Effector memory CD8-positive, alpha-beta T cell (primary cell): ENCODE measurements around the gene C11orf52.

Experiments used
- ATAC-seq: fragments of 150-1000 bp; cut with Tn5 transposase; replicated peaks from 2 replicates; pipeline ENCODE4 v1.10.0; 2021; ENCODE audit warnings: mild to moderate bottlenecking, moderate library complexity
- DNase-seq, 3 experiments: peaks; one replicate each; pipeline ENCODE4 v3.0.0; 2021
- H3K27ac Mint-ChIP-seq, 2 donors: one replicate each; pipeline ENCODE4 v1.8.0; 2022; ENCODE audit warnings: mild to moderate bottlenecking in 2 of 2, mixed read lengths in 2 of 2, moderate library complexity in 2 of 2
- H3K27me3 Mint-ChIP-seq, 2 donors: one replicate each; pipeline ENCODE4 v1.8.0; 2022; ENCODE audit warnings: mixed read lengths in 2 of 2
- H3K36me3 Mint-ChIP-seq: one replicate; pipeline ENCODE4 v1.8.0; 2022; ENCODE audit warnings: mild to moderate bottlenecking, moderate library complexity, mixed read lengths; ENCODE audit not compliant: insufficient read depth
- H3K4me1 Mint-ChIP-seq, 2 donors: one replicate each; pipeline ENCODE4 v1.8.0; 2022; ENCODE audit warnings: low read depth in 2 of 2, mixed read lengths in 2 of 2
- H3K4me3 Mint-ChIP-seq, 2 donors: one replicate each; pipeline ENCODE4 v1.8.0; 2022; ENCODE audit warnings: mild to moderate bottlenecking in 2 of 2, mixed read lengths in 2 of 2, moderate library complexity in 2 of 2
- H3K9me3 Mint-ChIP-seq, 2 donors: one replicate each; pipeline ENCODE4 v1.8.0; 2022; ENCODE audit warnings: mixed read lengths in 2 of 2

The C11orf52 gene

DNA sequence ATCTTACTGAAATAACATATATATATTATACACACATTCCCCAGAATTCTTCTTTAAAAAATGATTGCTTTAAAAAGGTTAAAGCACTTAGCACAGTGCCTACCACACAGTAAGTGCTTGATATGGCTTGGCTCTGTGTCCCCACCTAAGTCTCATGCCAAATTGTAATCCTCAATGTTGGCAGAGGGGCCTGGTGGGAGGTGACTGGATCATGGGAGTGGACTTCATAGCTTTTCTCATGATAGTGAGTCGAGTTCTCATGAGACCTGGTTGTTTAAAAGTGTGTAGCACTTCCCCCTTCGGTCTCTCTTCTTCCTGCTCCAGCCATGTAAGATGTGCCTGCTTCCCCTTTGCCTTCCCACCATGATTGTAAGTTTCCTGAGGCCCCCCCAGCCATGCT is 13.3 kb upstream of the C11orf52 start:
- H3K27ac Mint-ChIP-seq, result no peak overlapping the region
- H3K4me3 Mint-ChIP-seq, result no peak overlapping the region
- H3K36me3 Mint-ChIP-seq, result no peaks in the 10 kb centered on the region
- no peaks in the 10 kb centered on the region for H3K4me1 Mint-ChIP-seq
- no peak for ATAC-seq
- peaks cover 30 to 37% of the 10 kb centered on the region in 2 donors for H3K27me3 Mint-ChIP-seq
- peaks cover 0 to 2% of the 10 kb centered on the region in 2 donors for H3K9me3 Mint-ChIP-seq
- DNase-seq, result no peak

DNA sequence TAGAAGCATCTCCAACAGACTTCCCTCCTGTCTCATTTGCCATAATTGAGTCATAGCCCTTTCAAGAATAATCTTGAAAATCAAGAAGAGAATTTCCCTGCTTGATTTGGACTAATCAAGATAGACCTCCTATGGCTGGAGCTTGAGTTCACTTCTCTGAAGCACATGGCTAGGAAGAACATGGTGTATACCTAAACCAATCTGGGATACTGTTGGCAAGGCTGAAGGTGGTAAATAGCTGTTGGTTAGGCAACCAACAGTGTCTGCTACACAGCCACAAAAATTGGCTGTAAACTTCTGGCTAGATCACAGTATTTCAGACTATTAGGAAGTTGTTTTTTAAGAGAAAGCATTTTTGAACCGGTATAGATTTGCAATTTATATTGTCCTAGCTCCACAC is 12.0 kb upstream of the C11orf52 start:
- Mint-ChIP-seq H3K4me1 (no peaks in the 10 kb centered on the region), H3K36me3 (no peaks in the 10 kb centered on the region), H3K27me3 (peaks cover 43 to 49% of the 10 kb centered on the region in 2 donors), H3K9me3 (peaks cover 0 to 2% of the 10 kb centered on the region in 2 donors), H3K4me3 (no peak overlapping the region), H3K27ac (no peak overlapping the region)
- DNase-seq (no peak), ATAC-seq (no peak)

DNA sequence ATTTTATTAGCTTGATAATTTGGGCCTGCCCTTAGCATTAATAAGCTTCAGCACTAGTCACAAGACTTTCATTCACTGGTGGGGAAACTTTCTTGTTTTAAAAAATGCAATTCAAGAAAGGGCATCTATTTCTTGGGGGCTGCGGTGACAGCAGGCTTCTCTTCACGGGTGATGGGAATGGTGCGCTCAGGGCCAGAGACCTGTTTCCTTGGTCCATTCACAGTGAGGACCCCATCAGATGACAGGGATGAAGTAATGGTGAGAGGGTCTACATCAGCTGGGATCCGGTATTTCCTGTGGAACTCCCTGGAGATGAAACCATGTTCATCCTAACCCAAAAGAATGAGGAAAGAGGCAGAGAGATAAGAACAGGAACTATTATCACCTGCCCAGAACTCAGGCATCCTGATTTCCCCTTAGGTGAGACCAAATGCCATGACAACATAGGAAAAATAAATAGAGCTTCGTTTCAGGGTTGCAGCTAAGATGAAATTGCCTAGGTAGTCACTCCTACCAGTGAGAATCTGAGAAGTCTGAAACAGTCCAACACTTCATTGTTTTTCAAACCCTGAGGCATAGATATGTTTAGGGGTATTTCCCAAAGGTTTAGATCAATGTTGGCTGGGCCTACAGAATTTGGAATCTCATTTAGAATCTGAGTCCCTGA is 9.9 kb upstream of the C11orf52 start:
- Mint-ChIP-seq H3K36me3 (no peaks in the 10 kb centered on the region), H3K27me3 (peaks cover 46 to 64% of the 10 kb centered on the region in 2 donors), H3K4me1 (peaks cover 0 to 2% of the 10 kb centered on the region in 2 donors), H3K9me3 (peaks cover 0 to 2% of the 10 kb centered on the region in 2 donors), H3K4me3 (no peak overlapping the region), H3K27ac (no peak overlapping the region)
- DNase-seq, result no peak
- ATAC-seq, result no peak

DNA sequence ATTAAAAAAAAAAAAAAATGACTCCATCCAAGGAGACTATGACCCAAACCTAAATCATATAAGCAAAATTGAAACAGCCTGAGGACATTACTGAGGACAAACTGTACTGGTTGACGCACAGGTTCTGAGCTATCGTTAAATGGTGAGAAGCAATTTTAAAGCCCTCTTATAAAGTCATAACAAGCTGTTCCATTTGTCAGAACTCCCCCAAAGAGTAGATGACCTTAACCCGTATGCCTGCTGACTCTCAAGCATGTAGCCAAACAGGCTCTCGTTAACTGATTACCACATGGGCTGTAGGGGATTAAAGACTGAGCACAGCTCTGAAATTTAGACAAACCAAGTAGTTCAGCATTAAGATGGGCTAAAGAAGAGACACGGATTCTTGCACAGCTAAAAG is 9.3 kb upstream of the C11orf52 start:
- no peak overlapping the region for H3K4me3 Mint-ChIP-seq
- ATAC-seq (no peak), DNase-seq (no peak)
- H3K4me1 Mint-ChIP-seq, result peaks cover 0 to 2% of the 10 kb centered on the region in 2 donors
- peaks cover 0 to 2% of the 10 kb centered on the region in 2 donors for H3K9me3 Mint-ChIP-seq
- no peak overlapping the region for H3K27ac Mint-ChIP-seq
- peaks cover 48 to 70% of the 10 kb centered on the region in 2 donors for H3K27me3 Mint-ChIP-seq
- no peaks in the 10 kb centered on the region for H3K36me3 Mint-ChIP-seq

DNA sequence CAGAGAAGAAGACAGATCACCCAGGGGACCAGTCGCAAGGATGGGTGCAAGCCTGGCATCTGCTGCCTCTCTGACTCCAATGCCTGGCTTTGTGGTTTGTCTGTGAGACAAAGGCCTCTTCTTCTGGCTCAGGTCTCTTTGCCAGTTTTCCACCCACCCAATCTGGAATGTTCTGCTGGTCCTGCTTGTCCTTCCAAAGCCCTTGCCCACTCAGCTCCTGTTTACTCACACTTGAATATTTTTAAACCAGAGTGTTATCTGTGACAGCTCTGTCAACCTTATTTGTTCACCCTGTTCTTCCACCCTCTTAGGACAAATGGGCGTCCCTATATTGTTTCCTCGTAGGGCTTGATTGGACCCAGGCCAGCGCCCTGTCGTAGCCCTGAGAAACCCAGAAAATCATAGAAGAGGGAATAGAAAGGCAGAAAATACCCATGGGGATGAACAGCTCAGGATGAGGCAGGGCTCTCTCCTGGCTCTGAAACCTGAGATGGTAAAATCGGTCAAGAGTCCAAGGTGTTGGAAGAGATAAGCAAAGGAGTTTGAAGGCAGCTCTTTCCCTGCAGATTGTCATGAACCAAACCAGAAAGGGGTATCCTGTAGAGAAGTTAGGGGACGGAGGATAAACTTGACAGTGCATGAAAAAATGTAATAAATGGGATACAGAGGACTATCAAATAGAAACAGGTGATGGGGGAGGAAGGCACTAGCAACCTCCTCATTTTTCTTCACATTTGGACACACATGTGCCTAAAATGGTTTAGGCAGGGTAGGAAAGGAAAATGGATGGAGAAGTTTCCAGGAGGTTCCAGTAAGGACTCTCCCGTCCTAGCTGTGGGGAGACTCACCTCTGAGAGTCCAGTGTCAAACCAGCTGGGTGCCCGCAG is 7.8 kb upstream of the C11orf52 start:
- Mint-ChIP-seq H3K36me3 (no peaks in the 10 kb centered on the region), H3K27me3 (peaks cover 60 to 82% of the 10 kb centered on the region in 2 donors), H3K4me1 (peaks cover 0 to 2% of the 10 kb centered on the region in 2 donors), H3K27ac (no peak overlapping the region), H3K4me3 (no peak overlapping the region), H3K9me3 (no peaks in the 10 kb centered on the region)
- no peak for ATAC-seq
- DNase-seq, result no peak

DNA sequence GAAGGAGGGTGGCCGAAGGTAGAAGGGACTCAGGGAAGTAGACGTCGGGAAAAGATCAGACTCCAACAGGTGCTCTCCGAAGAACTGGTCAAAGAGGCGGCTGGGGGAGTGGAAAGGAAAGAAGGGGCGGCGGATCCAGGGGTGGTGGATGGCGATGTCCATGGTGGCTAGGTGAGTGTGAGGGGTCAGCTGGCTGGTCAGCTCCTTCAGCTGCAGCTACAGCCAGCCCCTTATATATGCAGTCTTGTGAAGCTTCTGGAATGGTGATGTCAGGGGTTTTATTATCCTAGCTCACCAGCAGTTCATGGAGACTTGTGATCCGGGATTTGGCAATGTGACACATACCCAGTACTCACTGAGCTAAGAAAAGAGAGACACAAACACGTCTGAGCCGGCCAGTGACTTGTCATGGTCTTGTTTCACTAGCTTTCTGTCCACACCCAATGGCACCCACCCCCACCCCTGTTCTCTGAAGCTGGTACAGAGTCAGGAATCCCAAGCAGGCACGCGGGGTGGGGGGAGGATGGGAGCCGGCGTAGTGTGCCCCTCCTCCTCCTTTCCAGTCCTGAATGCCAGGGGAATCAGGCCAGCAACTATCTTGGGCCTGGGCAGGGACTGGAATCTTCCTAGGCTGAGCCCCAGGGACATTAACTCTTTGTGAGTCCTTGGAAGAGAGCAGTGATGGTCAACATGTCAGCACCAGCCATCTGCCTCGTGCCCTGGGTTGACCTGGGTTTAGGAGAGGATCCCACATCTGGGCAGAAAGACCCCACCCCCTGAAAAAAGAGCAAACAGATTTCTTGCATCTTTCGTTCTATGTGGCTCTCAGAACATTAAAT is 6.9 kb upstream of the C11orf52 start, which contains the start of gene CRYAB:
TSS of gene CRYAB (minus strand) at position 208 of the 839 bp plus-strand sequence. CDS start at position 162, 46 bp downstream.
- H3K36me3 Mint-ChIP-seq, result no peaks in the 10 kb centered on the region
- ATAC-seq (no peak), DNase-seq (no peak)
- H3K27ac Mint-ChIP-seq, result no peak within 1 kb of the TSS
- peaks cover 68 to 91% of the 10 kb centered on the region in 2 donors for H3K27me3 Mint-ChIP-seq
- peaks cover 0 to 2% of the 10 kb centered on the region in 2 donors for H3K4me1 Mint-ChIP-seq
- no peak within 1 kb of the TSS for H3K4me3 Mint-ChIP-seq
- no peaks in the 10 kb centered on the region for H3K9me3 Mint-ChIP-seq

DNA sequence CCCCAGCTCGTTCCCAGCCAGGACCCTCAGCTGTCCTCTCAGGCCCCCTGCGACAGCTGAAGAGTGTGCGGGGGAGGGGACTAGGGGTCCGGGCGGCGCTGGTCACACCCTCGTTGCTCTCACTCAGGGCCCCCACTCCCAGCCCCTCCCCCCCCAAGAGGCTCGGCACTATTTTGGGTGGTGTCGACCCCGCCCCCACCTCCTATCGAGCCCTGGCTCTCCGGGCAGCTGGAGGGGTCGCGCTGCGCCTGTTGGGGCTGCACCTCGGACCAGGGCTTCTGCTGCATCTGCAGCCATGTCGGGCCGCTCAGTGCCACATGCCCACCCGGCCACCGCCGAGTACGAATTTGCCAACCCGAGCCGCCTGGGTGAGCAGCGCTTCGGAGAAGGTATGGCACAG is 6.2 kb upstream of the C11orf52 start, which contains the start of gene HSPB2:
TSS of gene HSPB2 (plus strand) at position 200 of the 400 bp plus-strand sequence. CDS start at position 296, 96 bp downstream.
- Mint-ChIP-seq H3K4me3 (no peak within 1 kb of the TSS), H3K36me3 (no peaks in the 10 kb centered on the region), H3K27ac (no peak within 1 kb of the TSS), H3K9me3 (no peaks in the 10 kb centered on the region), H3K27me3 (peaks cover 75 to 92% of the 10 kb centered on the region in 2 donors), H3K4me1 (peaks cover 0 to 2% of the 10 kb centered on the region in 2 donors)
- ATAC-seq, result no peak
- no peak for DNase-seq

DNA sequence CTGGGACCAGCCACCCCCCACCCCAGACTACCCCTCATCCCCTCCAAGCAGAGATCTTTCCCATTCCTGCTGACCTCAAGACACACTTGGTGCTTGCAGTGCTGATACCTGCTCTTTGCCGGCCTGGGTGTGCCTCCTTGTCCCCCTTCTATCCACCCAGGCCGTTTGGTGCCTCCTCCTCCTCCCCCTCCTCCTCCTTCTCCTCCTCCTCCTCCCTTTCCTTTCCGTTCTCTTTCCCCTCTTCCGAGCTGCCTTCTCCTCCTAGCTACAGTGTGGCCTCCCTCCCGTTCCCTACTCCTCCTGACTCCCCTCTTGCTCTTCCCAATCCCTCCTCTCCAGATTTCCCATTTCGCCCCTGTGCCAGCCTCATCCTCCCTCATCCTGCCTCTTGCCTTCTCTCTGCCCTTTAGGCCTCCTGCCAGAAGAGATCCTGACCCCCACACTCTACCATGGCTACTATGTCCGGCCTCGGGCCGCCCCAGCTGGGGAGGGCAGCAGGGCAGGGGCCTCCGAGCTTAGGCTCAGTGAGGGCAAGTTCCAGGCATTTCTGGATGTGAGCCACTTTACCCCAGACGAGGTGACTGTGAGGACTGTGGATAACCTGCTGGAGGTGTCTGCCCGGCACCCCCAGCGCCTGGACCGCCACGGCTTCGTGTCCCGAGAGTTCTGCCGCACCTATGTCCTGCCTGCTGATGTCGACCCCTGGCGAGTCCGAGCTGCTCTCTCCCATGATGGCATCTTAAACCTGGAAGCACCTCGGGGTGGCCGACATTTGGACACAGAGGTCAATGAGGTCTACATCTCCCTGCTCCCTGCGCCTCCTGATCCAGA is 5.5 kb upstream of the C11orf52 start:
- Mint-ChIP-seq H3K4me1 (peaks cover 0 to 2% of the 10 kb centered on the region in 2 donors), H3K4me3 (no peak overlapping the region), H3K27me3 (peaks cover 81 to 92% of the 10 kb centered on the region in 2 donors), H3K36me3 (no peaks in the 10 kb centered on the region), H3K27ac (no peak overlapping the region), H3K9me3 (no peaks in the 10 kb centered on the region)
- no peak for DNase-seq
- ATAC-seq, result no peak

DNA sequence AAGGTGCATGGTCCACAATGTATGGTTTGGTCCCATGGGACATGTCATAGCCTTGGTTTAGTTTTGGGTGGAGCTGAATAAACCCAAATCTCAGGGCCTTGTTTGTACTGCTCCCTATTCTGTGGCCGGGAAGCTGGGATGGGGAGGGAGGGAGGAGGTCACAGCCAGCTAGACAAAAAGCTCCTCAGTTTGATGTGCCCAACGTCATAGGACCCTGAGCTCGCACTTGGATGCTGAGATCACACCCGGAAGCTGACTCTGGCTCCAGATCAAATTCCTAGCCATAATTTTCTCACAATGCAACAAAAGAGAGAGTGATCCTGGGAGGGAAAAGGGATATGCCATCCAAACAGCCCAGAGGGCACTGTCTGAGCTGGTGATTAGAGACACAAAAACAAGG is 4.7 kb upstream of the C11orf52 start:
- Mint-ChIP-seq H3K27me3 (peaks cover 75 to 87% of the 10 kb centered on the region in 2 donors), H3K27ac (no peak overlapping the region), H3K36me3 (no peaks in the 10 kb centered on the region), H3K4me3 (no peak overlapping the region), H3K4me1 (peaks cover 0 to 2% of the 10 kb centered on the region in 2 donors), H3K9me3 (no peaks in the 10 kb centered on the region)
- ATAC-seq, result no peak
- DNase-seq, result no peak

DNA sequence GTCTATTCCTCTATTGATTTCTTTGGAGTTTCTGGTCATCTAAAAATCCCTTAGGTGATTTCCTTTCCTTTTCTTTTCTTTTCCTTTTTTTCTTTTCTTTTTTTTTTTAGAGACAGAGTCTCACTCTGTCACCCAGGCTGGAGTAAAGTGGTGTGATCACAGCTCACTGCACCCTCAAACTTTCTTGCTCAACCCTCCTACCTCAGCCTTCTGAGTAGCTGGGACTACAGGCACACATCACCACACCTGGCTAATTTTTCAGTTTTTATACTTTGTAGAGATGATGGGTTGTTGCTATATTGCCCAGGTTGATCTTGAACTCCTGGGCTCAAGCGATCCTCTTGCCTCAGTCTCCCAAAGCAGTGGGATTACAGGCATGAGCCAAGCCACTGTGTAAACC is 1.9 kb upstream of the C11orf52 start:
- Mint-ChIP-seq H3K27me3 (peaks cover 60 to 68% of the 10 kb centered on the region in 2 donors), H3K4me1 (peaks cover 0 to 2% of the 10 kb centered on the region in 2 donors), H3K9me3 (no peaks in the 10 kb centered on the region), H3K36me3 (no peaks in the 10 kb centered on the region), H3K27ac (no peak overlapping the region), H3K4me3 (no peak overlapping the region)
- no peak for ATAC-seq
- no peak for DNase-seq

DNA sequence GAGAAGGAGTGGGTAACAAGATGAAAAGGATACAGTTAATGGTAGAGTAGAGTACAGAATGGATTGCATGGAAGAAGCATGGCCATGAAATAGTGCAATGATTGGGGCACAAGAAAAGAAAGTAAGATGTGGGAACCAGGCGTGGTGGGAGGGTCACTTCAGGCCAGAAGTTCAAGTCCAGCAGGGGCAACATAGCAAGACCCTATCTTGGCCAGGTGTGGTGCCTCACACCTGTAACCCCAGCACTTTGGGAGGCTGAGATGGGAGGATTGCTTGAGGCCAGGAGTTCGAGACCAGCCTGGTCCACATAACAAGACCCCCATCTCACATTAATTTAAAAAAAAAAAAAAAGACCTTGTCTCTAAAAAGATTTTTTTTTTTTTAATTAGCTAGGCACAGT is 1.4 kb upstream of the C11orf52 start:
- Mint-ChIP-seq H3K9me3 (no peaks in the 10 kb centered on the region), H3K4me3 (no peak overlapping the region), H3K27me3 (peaks cover 54 to 63% of the 10 kb centered on the region in 2 donors), H3K27ac (no peak overlapping the region), H3K4me1 (peaks cover 0 to 2% of the 10 kb centered on the region in 2 donors), H3K36me3 (no peaks in the 10 kb centered on the region)
- DNase-seq (no peak), ATAC-seq (no peak)

DNA sequence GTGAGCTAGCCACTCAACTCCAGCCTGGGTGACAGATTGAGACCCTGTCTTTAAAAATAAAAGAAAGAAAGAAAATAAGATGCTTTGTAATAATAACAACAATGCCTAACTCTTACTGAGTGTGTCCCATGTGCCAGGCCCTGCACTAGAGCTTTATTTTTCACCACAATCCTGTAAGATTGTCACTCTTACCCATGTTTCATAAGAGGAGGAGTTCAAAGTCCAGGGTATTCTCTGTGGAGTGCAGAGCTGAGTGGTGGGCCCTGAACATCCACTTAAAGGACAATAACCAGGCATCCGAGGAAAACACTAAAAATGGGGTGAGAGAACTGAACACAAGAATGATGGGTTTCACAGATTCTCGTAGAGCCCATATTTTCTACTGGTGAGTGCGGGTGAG is 925 bp upstream of the C11orf52 start:
- peaks cover 54 to 58% of the 10 kb centered on the region in 2 donors for H3K27me3 Mint-ChIP-seq
- DNase-seq (no peak), ATAC-seq (no peak)
- no peak overlapping the region for H3K4me3 Mint-ChIP-seq
- no peaks in the 10 kb centered on the region for H3K36me3 Mint-ChIP-seq
- peaks cover 0 to 2% of the 10 kb centered on the region in 2 donors for H3K4me1 Mint-ChIP-seq
- no peak overlapping the region for H3K27ac Mint-ChIP-seq
- no peaks in the 10 kb centered on the region for H3K9me3 Mint-ChIP-seq
